ENCODE data around the gene PRDM4.

Gene PRDM4

DNA sequence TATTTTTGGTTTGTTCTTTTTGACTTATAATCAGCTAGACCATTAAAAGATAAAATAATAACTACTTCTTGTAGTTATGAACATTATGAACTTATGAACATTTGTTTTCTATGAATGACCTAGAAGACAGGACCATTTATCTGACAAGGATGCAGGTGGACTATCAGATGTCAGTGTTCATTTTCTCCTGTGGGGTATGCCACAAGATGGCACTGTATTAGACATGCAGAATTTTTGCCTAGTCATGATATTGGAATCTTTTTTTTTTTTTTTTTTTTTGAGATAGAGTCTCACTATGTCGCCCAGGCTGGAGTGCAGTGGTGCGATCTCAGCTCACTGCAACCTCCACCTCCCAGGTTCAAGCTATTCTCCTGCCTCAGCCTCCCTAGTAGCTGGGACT is 65.2 kb downstream of the PRDM4 start:
- peak; percentile 60 for DNase-seq (ENCODE audit: low spot score)

- peak; percentile 97 for DNase-seq (ENCODE audit: low spot score)
Observed at GRCh38 chr12:107685360-107686248, 75.3 kb downstream of the PRDM4 start, which contains the start of gene PWP1. Gene PWP1, plus strand, starts transcription at chr12:107685799. Its CDS starts 101 bp downstream, at chr12:107685900.

- DNase-seq (ENCODE audit: low spot score), result peak; percentile 4
Observed at GRCh38 chr12:107684990-107685359, 76.0 kb downstream of the PRDM4 start.

DNA sequence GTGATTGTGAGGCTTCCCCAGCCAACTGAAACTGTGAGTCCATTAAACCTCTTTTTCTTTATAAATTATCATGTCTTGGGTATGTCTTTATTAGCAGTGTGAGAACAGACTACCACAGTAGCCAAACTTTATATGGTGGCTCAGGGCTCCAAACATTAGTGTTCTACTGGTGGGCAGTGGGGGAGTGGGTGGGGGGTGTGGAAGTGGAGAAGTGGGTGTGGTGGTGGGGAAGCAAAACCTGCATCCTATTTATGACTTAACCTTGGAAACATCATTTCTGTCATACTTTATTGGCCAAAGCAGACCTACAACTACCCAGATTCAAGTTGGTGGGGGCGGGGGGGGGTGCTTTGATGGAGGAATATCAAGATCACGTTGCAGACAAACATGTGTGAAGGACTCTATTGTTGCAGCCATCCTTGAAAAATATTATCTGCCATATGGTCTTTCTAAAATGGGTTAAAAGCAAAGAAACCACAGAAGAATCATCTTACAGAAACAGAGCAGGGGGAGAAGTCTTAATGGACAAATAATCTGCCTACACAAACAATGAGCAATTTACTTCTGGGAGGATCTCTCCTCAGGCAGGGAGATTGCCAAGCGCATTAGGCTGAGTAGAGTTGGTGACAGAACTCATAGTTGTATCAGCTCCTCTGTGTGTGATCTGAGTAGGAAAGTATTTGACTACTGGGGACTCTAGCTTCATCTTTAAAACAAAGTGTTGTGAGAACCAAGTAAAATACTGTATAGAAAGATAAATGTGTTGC is 76.7 kb downstream of the PRDM4 start:
- no peak for DNase-seq (ENCODE audit: low spot score)

Data from hematopoietic multipotent progenitor cell treated with erythropoietin and hydrocortisone succinate and interleukin-3 and kit ligand, for 15 days (in vitro differentiated cells).